HG03571 (cell line): ENCODE results near the gene CASKIN2.
A peak's percentile ranks its signal among the peaks of the same experiment; 100 is the strongest.
"Not testable (repeated sequence)": the region's sequence is repeated elsewhere in the genome, so short reads cannot be mapped to it uniquely, and the experiment has no call there.

ENCODE experiments used
- ATAC-seq: cut with Tn5 transposase; IDR thresholded peaks from one replicate; pipeline ENCODE4 v1.9.1; 2021; ENCODE audit not compliant: unreplicated experiment

The CASKIN2 gene

GRCh38 chr17:75523647-75524046 lies 8.3 kb upstream of the CASKIN2 start:
- no peak for ATAC-seq

- ATAC-seq = no peak
Measured at GRCh38 chr17:75521951-75522727, 6.8 kb upstream of the CASKIN2 start.

- ATAC-seq = no peak
Measured at GRCh38 chr17:75521290-75521689, 6.0 kb upstream of the CASKIN2 start.

GRCh38 chr17:75520413-75520812 lies 5.1 kb upstream of the CASKIN2 start:
- ATAC-seq = not testable (repeated sequence)

- ATAC-seq = no peak
Measured at GRCh38 chr17:75518983-75519537, 3.7 kb upstream of the CASKIN2 start.

GRCh38 chr17:75518201-75518600 lies 2.9 kb upstream of the CASKIN2 start:
- ATAC-seq = no peak

- no peak for ATAC-seq
Measured at GRCh38 chr17:75517297-75517865, 2.0 kb upstream of the CASKIN2 start.

- peak; percentile 9 for ATAC-seq
Measured at GRCh38 chr17:75516619-75517296, 1.4 kb upstream of the CASKIN2 start.

- ATAC-seq = peak; percentile 58
Measured at GRCh38 chr17:75516255-75516618, 900 bp upstream of the CASKIN2 start, which contains the start of gene TSEN54. TSS of gene TSEN54 (plus strand) at chr17:75516528. CDS start at chr17:75516561, 33 bp downstream.

GRCh38 chr17:75514919-75515495 lies 330 bp downstream of the CASKIN2 start:
- no peak for ATAC-seq

GRCh38 chr17:75514299-75514918 lies 928 bp downstream of the CASKIN2 start:
- no peak for ATAC-seq

GRCh38 chr17:75513641-75514000 lies 1.7 kb downstream of the CASKIN2 start:
- ATAC-seq = no peak

GRCh38 chr17:75512926-75513640 lies 2.3 kb downstream of the CASKIN2 start:
- ATAC-seq = no peak

- ATAC-seq = no peak
Measured at GRCh38 chr17:75511610-75512575, 3.4 kb downstream of the CASKIN2 start.

GRCh38 chr17:75511270-75511609 lies 4.1 kb downstream of the CASKIN2 start:
- no peak for ATAC-seq

GRCh38 chr17:75509528-75510258 lies 5.6 kb downstream of the CASKIN2 start:
- ATAC-seq = no peak

- no peak for ATAC-seq
Measured at GRCh38 chr17:75508931-75509361, 6.4 kb downstream of the CASKIN2 start.
